ENCODE data around the gene GARNL3.

GARNL3 gene

DNA sequence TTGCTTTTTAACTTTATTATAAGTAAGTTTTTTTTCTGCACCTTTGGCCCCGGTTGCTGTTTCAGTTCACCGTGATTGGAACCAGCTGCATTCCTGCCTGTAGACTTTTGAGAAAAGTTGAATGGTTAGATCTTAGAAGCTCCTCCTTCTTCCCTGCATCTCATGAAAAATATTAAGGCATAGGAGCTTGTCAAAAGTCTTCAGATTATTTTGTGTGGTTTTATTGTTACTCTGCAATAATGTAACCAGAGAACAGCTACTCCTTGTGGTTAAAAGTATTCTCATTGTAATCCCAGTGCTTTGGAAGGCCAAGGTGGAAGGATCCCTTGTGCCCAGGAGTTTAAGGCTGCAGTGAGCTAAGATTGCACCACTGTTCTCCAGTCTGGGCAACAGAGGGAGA is 129.1 kb downstream of the GARNL3 start:
- 0 out of 2 replicates have a peak, but pooled peaks cover 3% of the 10 kb centered on the region for H3K4me1 ChIP-seq (ENCODE audit: control insufficient read depth, insufficient read depth, low read length)
- no CpG with 5 or more reads among the region's 2 CpGs for WGBS (ENCODE audit: insufficient coverage, insufficient read length)
- H3K36me3 ChIP-seq (ENCODE audit: control insufficient read depth, insufficient read depth, low read length): no peaks in the 10 kb centered on the region
- no peak overlapping the region for H3K27ac ChIP-seq (ENCODE audit: low read length)
- DNase-seq (ENCODE audit: low read depth, low spot score): no peak
- H3K4me3 ChIP-seq (ENCODE audit: low read length): no peak overlapping the region
- H3K27me3 ChIP-seq (ENCODE audit: control insufficient read depth, insufficient read depth, low read length): no peaks in the 10 kb centered on the region
- H3K9me3 ChIP-seq (ENCODE audit: control insufficient read depth, insufficient read depth, low read length): no peaks in the 10 kb centered on the region

- H3K36me3 ChIP-seq (ENCODE audit: control insufficient read depth, insufficient read depth, low read length): no peaks in the 10 kb centered on the region
- H3K4me3 ChIP-seq (ENCODE audit: low read length): peak overlapping the region; percentile 74; the same call in 1 of the 2 replicates
- DNase-seq (ENCODE audit: low read depth, low spot score): no peak
- WGBS (ENCODE audit: insufficient coverage, insufficient read length): no CpG with 5 or more reads among the region's 7 CpGs
- H3K9me3 ChIP-seq (ENCODE audit: control insufficient read depth, insufficient read depth, low read length): no peaks in the 10 kb centered on the region
- 0 out of 2 replicates have a peak, but pooled peaks cover 3% of the 10 kb centered on the region for H3K4me1 ChIP-seq (ENCODE audit: control insufficient read depth, insufficient read depth, low read length)
- no peaks in the 10 kb centered on the region for H3K27me3 ChIP-seq (ENCODE audit: control insufficient read depth, insufficient read depth, low read length)
- H3K27ac ChIP-seq (ENCODE audit: low read length): no peak overlapping the region
These were observed 131.1 kb downstream of the GARNL3 start for GRCh38 chr9:127395497-127396252.

DNA sequence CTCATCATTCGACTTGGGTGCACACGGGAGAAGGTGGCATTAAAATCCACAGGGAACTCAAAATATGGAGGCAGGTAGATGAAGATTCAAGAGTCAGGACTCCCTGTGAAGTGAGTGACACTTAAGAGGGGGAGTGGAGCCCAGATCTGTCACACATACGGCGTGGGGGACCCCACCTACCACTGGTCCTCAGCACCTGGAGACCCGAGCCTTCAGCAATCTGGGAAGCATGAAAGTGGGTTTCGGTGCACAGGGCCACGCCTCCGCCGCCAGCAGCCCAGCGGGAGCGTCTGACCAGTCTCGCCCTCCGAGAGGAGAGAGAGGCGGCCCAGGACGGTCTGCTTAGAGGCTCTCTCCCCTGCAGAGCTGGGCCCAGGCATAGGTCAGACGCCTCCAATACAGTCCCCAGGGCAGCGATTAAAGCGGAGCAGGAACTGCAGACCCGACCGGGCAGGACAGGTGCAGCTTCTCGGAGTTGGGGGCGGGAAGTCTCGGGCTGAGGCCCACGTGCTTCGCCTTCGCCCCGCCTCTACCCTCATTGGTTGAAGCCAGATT is 131.8 kb downstream of the GARNL3 start:
- Histone ChIP-seq H3K9me3 (ENCODE audit: control insufficient read depth, insufficient read depth, low read length) (no peaks in the 10 kb centered on the region), H3K27me3 (ENCODE audit: control insufficient read depth, insufficient read depth, low read length) (no peaks in the 10 kb centered on the region), H3K36me3 (ENCODE audit: control insufficient read depth, insufficient read depth, low read length) (no peaks in the 10 kb centered on the region), H3K4me3 (ENCODE audit: low read length) (peak overlapping the region; percentile 74; the same call in 1 of the 2 replicates), H3K4me1 (ENCODE audit: control insufficient read depth, insufficient read depth, low read length) (0 out of 2 replicates have a peak, but pooled peaks cover 3% of the 10 kb centered on the region), H3K27ac (ENCODE audit: low read length) (no peak overlapping the region)
- no peak for DNase-seq (ENCODE audit: low read depth, low spot score)
- WGBS (ENCODE audit: insufficient coverage, insufficient read length): no CpG with 5 or more reads among the region's 27 CpGs

DNA sequence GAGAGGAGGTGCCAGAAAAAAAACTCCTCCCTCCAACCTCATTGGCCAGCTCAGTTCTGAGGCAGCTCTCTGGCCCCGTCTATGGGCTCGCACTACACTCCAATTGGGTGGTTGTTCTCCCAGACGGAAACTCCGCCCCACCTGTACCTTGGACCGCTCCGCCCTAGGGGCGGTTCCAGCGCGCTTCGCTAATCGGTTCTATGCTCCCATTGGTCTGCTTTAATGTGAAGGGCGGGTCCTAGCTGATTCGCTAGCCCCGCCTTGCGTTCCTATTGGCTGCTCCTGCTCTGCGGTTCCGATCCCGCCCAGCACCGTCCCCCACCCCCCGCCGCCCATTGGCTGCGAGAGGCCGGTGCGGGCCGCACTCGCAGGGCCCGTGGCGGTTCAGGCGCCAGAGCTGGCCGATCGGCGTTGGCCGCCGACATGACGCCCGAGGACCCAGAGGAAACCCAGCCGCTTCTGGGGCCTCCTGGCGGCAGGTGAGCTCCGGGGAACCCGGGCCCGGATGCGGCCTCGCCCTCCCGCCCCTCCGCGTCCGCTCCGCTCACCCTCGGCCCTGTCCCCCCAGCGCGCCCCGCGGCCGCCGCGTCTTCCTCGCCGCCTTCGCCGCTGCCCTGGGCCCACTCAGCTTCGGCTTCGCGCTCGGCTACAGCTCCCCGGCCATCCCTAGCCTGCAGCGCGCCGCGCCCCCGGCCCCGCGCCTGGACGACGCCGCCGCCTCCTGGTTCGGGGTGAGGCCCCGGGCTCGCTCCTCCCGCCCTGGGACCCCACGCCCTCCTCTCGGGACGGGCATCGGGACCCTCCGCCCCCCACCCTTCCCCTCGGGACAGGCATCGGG is 132.5 kb downstream of the GARNL3 start, which contains the start of gene SLC2A8:
TSS of gene SLC2A8 (plus strand) at position 362 of the 838 bp plus-strand sequence. CDS start at position 424, 62 bp downstream.
- no peaks in the 10 kb centered on the region for H3K36me3 ChIP-seq (ENCODE audit: control insufficient read depth, insufficient read depth, low read length)
- H3K9me3 ChIP-seq (ENCODE audit: control insufficient read depth, insufficient read depth, low read length): no peaks in the 10 kb centered on the region
- H3K27me3 ChIP-seq (ENCODE audit: control insufficient read depth, insufficient read depth, low read length): no peaks in the 10 kb centered on the region
- peak; percentile 99 for DNase-seq (ENCODE audit: low read depth, low spot score)
- no peak within 1 kb of the TSS for H3K27ac ChIP-seq (ENCODE audit: low read length)
- peak within 1 kb of the TSS; percentile 74 for H3K4me3 ChIP-seq (ENCODE audit: low read length)
- H3K4me1 ChIP-seq (ENCODE audit: control insufficient read depth, insufficient read depth, low read length): 0 out of 2 replicates have a peak, but pooled peaks cover 3% of the 10 kb centered on the region
- no CpG with 5 or more reads among the region's 87 CpGs for WGBS (ENCODE audit: insufficient coverage, insufficient read length)

DNA sequence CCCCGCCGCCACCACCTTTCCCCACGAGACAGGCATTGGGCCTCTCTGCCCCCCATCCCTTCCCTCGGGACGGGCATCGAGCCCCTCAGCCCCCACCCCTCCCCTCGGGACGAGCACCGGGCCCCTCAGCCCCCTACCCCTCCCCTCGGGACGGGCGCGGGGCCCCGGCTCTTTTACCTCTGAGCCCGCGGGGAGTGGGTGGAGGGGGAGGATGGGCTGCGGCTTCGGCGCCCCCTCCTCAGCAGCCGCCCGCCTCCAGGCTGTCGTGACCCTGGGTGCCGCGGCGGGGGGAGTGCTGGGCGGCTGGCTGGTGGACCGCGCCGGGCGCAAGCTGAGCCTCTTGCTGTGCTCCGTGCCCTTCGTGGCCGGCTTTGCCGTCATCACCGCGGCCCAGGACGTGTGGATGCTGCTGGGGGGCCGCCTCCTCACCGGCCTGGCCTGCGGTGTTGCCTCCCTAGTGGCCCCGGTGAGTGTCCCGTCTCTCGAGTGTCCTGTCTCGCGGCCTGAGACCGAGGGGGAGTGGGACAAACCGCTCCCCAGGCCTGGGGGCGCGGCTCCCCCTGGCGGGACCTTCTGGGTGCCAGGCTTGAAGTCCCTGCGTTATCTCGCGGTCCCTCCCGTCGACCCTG is 133.2 kb downstream of the GARNL3 start:
- peak overlapping the region; percentile 58 for H3K4me3 ChIP-seq (ENCODE audit: low read length)
- no CpG with 5 or more reads among the region's 55 CpGs for WGBS (ENCODE audit: insufficient coverage, insufficient read length)
- H3K9me3 ChIP-seq (ENCODE audit: control insufficient read depth, insufficient read depth, low read length): no peaks in the 10 kb centered on the region
- no peaks in the 10 kb centered on the region for H3K27me3 ChIP-seq (ENCODE audit: control insufficient read depth, insufficient read depth, low read length)
- H3K36me3 ChIP-seq (ENCODE audit: control insufficient read depth, insufficient read depth, low read length): 0 out of 2 replicates have a peak, but pooled peaks cover 4% of the 10 kb centered on the region
- no peak for DNase-seq (ENCODE audit: low read depth, low spot score)
- H3K27ac ChIP-seq (ENCODE audit: low read length): no peak overlapping the region
- H3K4me1 ChIP-seq (ENCODE audit: control insufficient read depth, insufficient read depth, low read length): peaks cover 3% of the 10 kb centered on the region; the same call in 1 of the 2 replicates

- Histone ChIP-seq H3K36me3 (ENCODE audit: control insufficient read depth, insufficient read depth, low read length) (0 out of 2 replicates have a peak, but pooled peaks cover 5% of the 10 kb centered on the region), H3K27ac (ENCODE audit: low read length) (no peak overlapping the region), H3K27me3 (ENCODE audit: control insufficient read depth, insufficient read depth, low read length) (no peaks in the 10 kb centered on the region), H3K4me1 (ENCODE audit: control insufficient read depth, insufficient read depth, low read length) (peaks cover 3% of the 10 kb centered on the region; the same call in 1 of the 2 replicates), H3K4me3 (ENCODE audit: low read length) (peak overlapping the region; percentile 58; the same call in 1 of the 2 replicates), H3K9me3 (ENCODE audit: control insufficient read depth, insufficient read depth, low read length) (no peaks in the 10 kb centered on the region)
- no peak for DNase-seq (ENCODE audit: low read depth, low spot score)
- no CpG with 5 or more reads among the region's 5 CpGs for WGBS (ENCODE audit: insufficient coverage, insufficient read length)
These were observed 133.7 kb downstream of the GARNL3 start for GRCh38 chr9:127398275-127398647.

- no peaks in the 10 kb centered on the region for H3K27me3 ChIP-seq (ENCODE audit: control insufficient read depth, insufficient read depth, low read length)
- H3K27ac ChIP-seq (ENCODE audit: low read length): no peak overlapping the region
- no peak for DNase-seq (ENCODE audit: low read depth, low spot score)
- WGBS (ENCODE audit: insufficient coverage, insufficient read length): no CpG with 5 or more reads among the region's 13 CpGs
- peaks cover 3% of the 10 kb centered on the region; the same call in 1 of the 2 replicates for H3K4me1 ChIP-seq (ENCODE audit: control insufficient read depth, insufficient read depth, low read length)
- H3K4me3 ChIP-seq (ENCODE audit: low read length): no peak overlapping the region
- H3K36me3 ChIP-seq (ENCODE audit: control insufficient read depth, insufficient read depth, low read length): peaks cover 9% of the 10 kb centered on the region; the same call in 1 of the 2 replicates
- H3K9me3 ChIP-seq (ENCODE audit: control insufficient read depth, insufficient read depth, low read length): no peaks in the 10 kb centered on the region
These were observed 134.3 kb downstream of the GARNL3 start for GRCh38 chr9:127398715-127399400.

DNA sequence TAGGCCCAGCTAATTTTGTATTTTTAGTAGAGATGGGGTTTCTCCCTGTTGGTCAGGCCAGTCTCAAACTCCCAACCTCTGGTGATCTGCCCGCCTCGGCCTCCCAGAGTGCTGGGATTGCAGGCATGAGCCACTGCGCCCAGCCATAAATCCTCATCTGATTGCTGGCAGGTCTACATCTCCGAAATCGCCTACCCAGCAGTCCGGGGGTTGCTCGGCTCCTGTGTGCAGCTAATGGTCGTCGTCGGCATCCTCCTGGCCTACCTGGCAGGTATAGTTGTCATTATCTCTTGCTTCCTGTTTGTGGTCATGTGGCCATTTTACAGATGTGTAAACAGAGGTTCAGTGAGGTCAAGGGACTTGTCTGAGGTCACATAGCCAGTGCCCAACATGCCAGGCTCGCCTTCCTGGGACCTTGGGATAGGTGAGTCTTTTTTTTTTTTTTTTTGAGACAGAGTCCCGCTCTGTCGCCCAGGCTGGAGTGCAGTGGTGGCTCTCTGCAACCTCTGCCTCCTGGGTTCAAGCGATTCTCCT is 135.2 kb downstream of the GARNL3 start:
- no peak for DNase-seq (ENCODE audit: low read depth, low spot score)
- Histone ChIP-seq H3K9me3 (ENCODE audit: control insufficient read depth, insufficient read depth, low read length) (no peaks in the 10 kb centered on the region), H3K27ac (ENCODE audit: low read length) (no peak overlapping the region), H3K4me3 (ENCODE audit: low read length) (no peak overlapping the region), H3K36me3 (ENCODE audit: control insufficient read depth, insufficient read depth, low read length) (peaks cover 10% of the 10 kb centered on the region; the same call in 1 of the 2 replicates), H3K4me1 (ENCODE audit: control insufficient read depth, insufficient read depth, low read length) (peaks cover 3% of the 10 kb centered on the region; the same call in 1 of the 2 replicates), H3K27me3 (ENCODE audit: control insufficient read depth, insufficient read depth, low read length) (no peaks in the 10 kb centered on the region)
- no CpG with 5 or more reads among the region's 14 CpGs for WGBS (ENCODE audit: insufficient coverage, insufficient read length)

- Histone ChIP-seq H3K36me3 (ENCODE audit: control insufficient read depth, insufficient read depth, low read length) (peaks cover 10% of the 10 kb centered on the region; the same call in 1 of the 2 replicates), H3K27ac (ENCODE audit: low read length) (no peak overlapping the region), H3K4me3 (ENCODE audit: low read length) (no peak overlapping the region), H3K27me3 (ENCODE audit: control insufficient read depth, insufficient read depth, low read length) (no peaks in the 10 kb centered on the region), H3K4me1 (ENCODE audit: control insufficient read depth, insufficient read depth, low read length) (no peaks in the 10 kb centered on the region; the same call in 1 of the 2 replicates), H3K9me3 (ENCODE audit: control insufficient read depth, insufficient read depth, low read length) (no peaks in the 10 kb centered on the region)
- WGBS (ENCODE audit: insufficient coverage, insufficient read length): no CpG with 5 or more reads among the region's 18 CpGs
- DNase-seq (ENCODE audit: low read depth, low spot score): no peak
These were observed 138.0 kb downstream of the GARNL3 start for GRCh38 chr9:127402401-127403090.
